ENCODE results near the gene NBEAL2. TPM values are rescaled to one million over a fixed set of nuclear protein-coding genes. Genes with fewer than 3 reads are reported as not detected.

Gene NBEAL2
- total RNA-seq, 1 donor from 2014 or later: 12.6 TPM

- peaks cover 100% of the 10 kb centered on the region for H3K4me1 ChIP-seq
- peaks cover 6% of the 10 kb centered on the region for H3K36me3 ChIP-seq
- H3K27ac ChIP-seq (replicated peaks): peak overlapping the region; percentile 90
- no peak for TF ChIP-seq CTCF (IDR thresholded peaks at IDR 0.05; ENCODE audit: borderline replicate concordance)
- no peak for DNase-seq
- H3K9me3 ChIP-seq (replicated peaks): no peaks in the 10 kb centered on the region
- intact Hi-C loops (cut with micrococcal nuclease): no loop called here
- no peak overlapping the region for H3K4me3 ChIP-seq
- H3K27me3 ChIP-seq (ENCODE audit: low read depth): no peaks in the 10 kb centered on the region
These were observed 46.8 kb upstream of the NBEAL2 start for GRCh38 chr3:46932455-46933225.

- Histone ChIP-seq H3K27me3 (ENCODE audit: low read depth) (no peaks in the 10 kb centered on the region), H3K27ac (replicated peaks) (peak overlapping the region; percentile 90), H3K4me1 (peaks cover 100% of the 10 kb centered on the region), H3K36me3 (peaks cover 6% of the 10 kb centered on the region), H3K9me3 (replicated peaks) (no peaks in the 10 kb centered on the region), H3K4me3 (no peak overlapping the region)
- no peak for TF ChIP-seq CTCF (IDR thresholded peaks at IDR 0.05; ENCODE audit: borderline replicate concordance)
- no peak for DNase-seq
- intact Hi-C loops (cut with micrococcal nuclease): no loop called here
These were observed 46.2 kb upstream of the NBEAL2 start for GRCh38 chr3:46933261-46933660.

GRCh38 chr3:46934072-46934471 lies 45.4 kb upstream of the NBEAL2 start:
- H3K4me1 ChIP-seq: peaks cover 100% of the 10 kb centered on the region
- peak overlapping the region; percentile 90 for H3K27ac ChIP-seq (replicated peaks)
- no peak for TF ChIP-seq CTCF (IDR thresholded peaks at IDR 0.05; ENCODE audit: borderline replicate concordance)
- peaks cover 6% of the 10 kb centered on the region for H3K36me3 ChIP-seq
- H3K27me3 ChIP-seq (ENCODE audit: low read depth): no peaks in the 10 kb centered on the region
- intact Hi-C loops (cut with micrococcal nuclease): no loop called here
- H3K4me3 ChIP-seq: no peak overlapping the region
- no peaks in the 10 kb centered on the region for H3K9me3 ChIP-seq (replicated peaks)
- DNase-seq: no peak

DNA sequence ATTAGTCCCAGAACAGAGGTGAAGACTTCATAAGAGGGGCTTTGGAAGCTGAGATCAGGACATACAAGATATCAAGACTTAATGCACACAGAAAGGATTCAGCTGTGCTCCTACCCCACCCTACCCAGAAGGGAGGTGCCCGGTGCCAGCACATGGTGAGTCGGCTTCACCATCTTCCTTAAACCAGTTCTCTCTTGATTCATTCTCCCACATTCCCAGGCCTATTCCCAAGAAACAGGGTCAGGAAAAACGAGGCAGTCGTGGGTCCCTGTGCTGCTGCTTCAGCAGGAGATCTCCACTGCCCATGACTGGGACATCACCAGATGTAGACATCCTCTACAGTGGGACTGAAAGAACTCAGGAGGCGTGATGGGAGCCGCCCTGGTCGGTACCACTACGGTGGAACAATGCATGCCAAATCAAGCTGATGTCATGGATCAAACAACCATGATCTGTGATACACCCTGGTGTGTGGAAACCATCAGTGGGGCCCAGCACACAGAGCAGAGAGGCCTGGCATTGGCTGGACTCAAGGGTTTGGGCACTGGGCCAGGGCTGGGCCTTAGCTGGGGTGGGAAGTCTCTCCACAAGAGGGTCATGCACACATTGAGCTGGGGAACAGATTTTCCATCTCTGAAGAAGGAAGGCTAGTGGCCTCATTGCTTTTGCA lies 44.8 kb upstream of the NBEAL2 start:
- DNase-seq: peak; percentile 71
- intact Hi-C loops (cut with micrococcal nuclease): no loop called here
- no peak for TF ChIP-seq CTCF (IDR thresholded peaks at IDR 0.05; ENCODE audit: borderline replicate concordance)

GRCh38 chr3:46935168-46935858 lies 44.2 kb upstream of the NBEAL2 start:
- H3K36me3 ChIP-seq: peaks cover 18% of the 10 kb centered on the region
- H3K27me3 ChIP-seq (ENCODE audit: low read depth): no peaks in the 10 kb centered on the region
- no peak overlapping the region for H3K4me3 ChIP-seq
- peak; percentile 69 for TF ChIP-seq CTCF (IDR thresholded peaks at IDR 0.05; ENCODE audit: borderline replicate concordance)
- peaks cover 100% of the 10 kb centered on the region for H3K4me1 ChIP-seq
- no peaks in the 10 kb centered on the region for H3K9me3 ChIP-seq (replicated peaks)
- H3K27ac ChIP-seq (replicated peaks): peak overlapping the region; percentile 90
- DNase-seq: peak; percentile 83
- intact Hi-C loops (cut with micrococcal nuclease): no loop called here

More for the DNA sequence above, 44.8 kb upstream of the NBEAL2 start:
- H3K9me3 ChIP-seq (replicated peaks): no peaks in the 10 kb centered on the region
- H3K27ac ChIP-seq (replicated peaks): peak overlapping the region; percentile 90
- peaks cover 100% of the 10 kb centered on the region for H3K4me1 ChIP-seq
- no peak overlapping the region for H3K4me3 ChIP-seq
- H3K36me3 ChIP-seq: peaks cover 11% of the 10 kb centered on the region
- no peaks in the 10 kb centered on the region for H3K27me3 ChIP-seq (ENCODE audit: low read depth)
